Astrocyte of the cerebellum (primary cell): ENCODE data around the gene ADD2.

Experiments used
- DNase-seq: peaks from one replicate; pipeline ENCODE4 v3.0.0-alpha.2; 2011; ENCODE audit warnings: low read depth
- H3K4me3 ChIP-seq: 2 replicates; pipeline ENCODE4 v1.5.1; 2011; ENCODE audit warnings: mild to moderate bottlenecking, low read depth, low read length, moderate library complexity
- in situ Hi-C: cut with HindIII; loops from 2 replicates; pipeline ENCODE4 v1.10.0; 2017; ENCODE audit warnings: low sequenced_read_pairs
- TF ChIP-seq, protein P1 (sequence below): IDR thresholded peaks from 2 replicates; pipeline ENCODE4 v1.5.1; 2012; ENCODE audit warnings: low read length, low read depth, moderate library complexity, mild to moderate bottlenecking; ENCODE audit errors: missing control alignments

ADD2 gene

GRCh38 chr2:70671092-70671675, 96.8 kb downstream of the ADD2 start:
- TF ChIP-seq, protein P1, sequence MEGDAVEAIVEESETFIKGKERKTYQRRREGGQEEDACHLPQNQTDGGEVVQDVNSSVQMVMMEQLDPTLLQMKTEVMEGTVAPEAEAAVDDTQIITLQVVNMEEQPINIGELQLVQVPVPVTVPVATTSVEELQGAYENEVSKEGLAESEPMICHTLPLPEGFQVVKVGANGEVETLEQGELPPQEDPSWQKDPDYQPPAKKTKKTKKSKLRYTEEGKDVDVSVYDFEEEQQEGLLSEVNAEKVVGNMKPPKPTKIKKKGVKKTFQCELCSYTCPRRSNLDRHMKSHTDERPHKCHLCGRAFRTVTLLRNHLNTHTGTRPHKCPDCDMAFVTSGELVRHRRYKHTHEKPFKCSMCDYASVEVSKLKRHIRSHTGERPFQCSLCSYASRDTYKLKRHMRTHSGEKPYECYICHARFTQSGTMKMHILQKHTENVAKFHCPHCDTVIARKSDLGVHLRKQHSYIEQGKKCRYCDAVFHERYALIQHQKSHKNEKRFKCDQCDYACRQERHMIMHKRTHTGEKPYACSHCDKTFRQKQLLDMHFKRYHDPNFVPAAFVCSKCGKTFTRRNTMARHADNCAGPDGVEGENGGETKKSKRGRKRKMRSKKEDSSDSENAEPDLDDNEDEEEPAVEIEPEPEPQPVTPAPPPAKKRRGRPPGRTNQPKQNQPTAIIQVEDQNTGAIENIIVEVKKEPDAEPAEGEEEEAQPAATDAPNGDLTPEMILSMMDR: no peak
- no peak overlapping the region for H3K4me3 ChIP-seq
- no peak for DNase-seq
- in situ Hi-C loops: no loop called here

DNA sequence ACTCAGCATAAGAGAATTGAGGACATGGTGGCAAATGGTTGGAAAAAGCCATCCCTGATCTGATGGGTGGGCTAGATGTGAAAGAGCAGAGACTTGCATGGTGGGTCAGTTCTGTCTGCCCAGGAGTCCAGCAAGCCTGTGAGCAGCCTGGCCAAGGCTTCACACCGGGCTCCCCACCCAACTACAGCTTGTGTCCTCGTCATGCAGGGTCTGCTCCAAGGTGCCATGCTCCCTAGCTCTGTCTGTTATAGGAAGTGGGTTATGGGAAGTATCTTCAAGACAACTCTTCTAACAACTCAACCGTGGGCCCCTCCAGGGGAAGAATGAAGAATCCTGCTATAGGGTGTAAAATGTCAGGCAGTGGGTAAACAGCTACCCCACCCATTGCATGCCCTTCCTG, 97.4 kb downstream of the ADD2 start:
- in situ Hi-C loops: no loop called here
- H3K4me3 ChIP-seq: no peak overlapping the region
- TF ChIP-seq, protein P1: no peak
- no peak for DNase-seq

DNA sequence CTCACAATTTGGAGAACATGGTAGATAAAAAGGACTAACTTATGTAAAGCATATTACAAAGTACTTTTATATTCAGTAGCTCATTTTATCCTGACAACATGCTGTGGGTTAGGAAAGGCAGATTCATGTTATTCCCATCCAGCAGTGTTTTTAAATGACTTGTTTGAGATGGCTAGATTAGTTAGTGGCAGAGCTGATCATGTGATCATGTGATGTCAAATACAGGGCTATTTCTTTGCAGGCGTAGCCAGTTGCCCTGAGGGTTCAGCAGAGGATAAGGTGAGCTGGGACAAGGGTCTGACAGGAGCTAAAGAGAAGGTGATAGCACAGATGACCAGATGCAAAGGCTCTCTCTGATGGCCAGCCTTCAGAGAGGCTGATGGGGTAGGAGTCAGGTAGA, 97.8 kb downstream of the ADD2 start:
- in situ Hi-C loops: no loop called here
- TF ChIP-seq, protein P1: no peak
- H3K4me3 ChIP-seq: no peak overlapping the region
- no peak for DNase-seq

DNA sequence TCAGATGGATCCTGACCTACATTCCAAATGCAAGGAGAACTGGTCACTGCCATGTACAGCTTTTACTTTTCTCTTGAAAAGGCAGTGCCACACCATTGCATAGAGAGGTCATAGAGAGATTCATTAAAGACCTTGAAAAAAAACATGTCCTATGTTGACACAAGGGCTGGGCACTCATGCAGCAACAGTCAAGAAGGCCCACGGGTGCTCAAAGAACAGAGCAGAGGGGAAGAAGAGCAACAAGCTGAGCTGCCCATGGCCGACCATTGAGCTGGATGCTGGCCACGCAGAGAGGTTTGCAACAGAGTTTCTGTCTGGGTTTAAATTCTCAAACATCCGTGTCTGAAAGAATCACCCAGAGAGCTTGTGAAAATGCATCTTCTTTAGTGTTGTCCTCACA, 99.1 kb downstream of the ADD2 start:
- in situ Hi-C loops: no loop called here
- DNase-seq: no peak
- no peak overlapping the region for H3K4me3 ChIP-seq
- TF ChIP-seq, protein P1: no peak

- in situ Hi-C loops: no loop called here
- no peak for DNase-seq
- H3K4me3 ChIP-seq: no peak overlapping the region
- TF ChIP-seq, protein P1: no peak
These were observed 99.6 kb downstream of the ADD2 start for GRCh38 chr2:70668432-70668831.

- H3K4me3 ChIP-seq: no peak overlapping the region
- no peak for DNase-seq
- TF ChIP-seq, protein P1: no peak
- in situ Hi-C loops: no loop called here
These were observed 103.5 kb downstream of the ADD2 start for GRCh38 chr2:70664525-70664924.
